CD14-positive monocyte (primary cell): Measurements from ENCODE around the gene FAM50A. TPM values are rescaled to one million over a fixed set of nuclear protein-coding genes. Genes with fewer than 3 reads are reported as not detected.

Source experiments
- DNase-seq, 3 donors: peaks; one replicate each; pipeline ENCODE4 v3.0.0-alpha.2; 2011 to 2022
- H2AFZ ChIP-seq: 2 replicates; pipeline ENCODE4 v1.6.0; 2012; ENCODE audit warnings: mild to moderate bottlenecking, low read depth, low read length, inconsistent platforms; ENCODE audit not compliant: insufficient read depth, poor library complexity, severe bottlenecking
- H3K27ac ChIP-seq, 2 donors: 1 replicate in 1 of 2; 2 replicates in 1 of 2; pipeline ENCODE4 v1.5.1; 2012 to 2013; ENCODE audit warnings: low read length in 2 of 2, control low read depth in 1 of 2, inconsistent platforms in 1 of 2, low read depth in 1 of 2, mild to moderate bottlenecking in 1 of 2
- H3K27me3 ChIP-seq, 2 donors: one replicate each; pipeline versions ENCODE4 v1.6.0 to v1.6.1; 2011 to 2013; ENCODE audit warnings: low read length in 2 of 2; ENCODE audit not compliant: control insufficient read depth in 2 of 2, insufficient read depth in 2 of 2
- H3K36me3 ChIP-seq, 2 donors: replicated peaks in 1 of 2; 1 replicate in 1 of 2; 2 replicates in 1 of 2; pipeline versions ENCODE4 v1.5.1 to v1.6.1; 2012 to 2013; ENCODE audit warnings: low read length in 2 of 2, control low read depth in 1 of 2, inconsistent platforms in 1 of 2, mild to moderate bottlenecking in 1 of 2; ENCODE audit not compliant: insufficient read depth in 2 of 2, control insufficient read depth in 1 of 2
- H3K4me1 ChIP-seq, 2 donors: 1 replicate in 1 of 2; 2 replicates in 1 of 2; pipeline versions ENCODE4 v1.5.1 to v1.6.1; 2012 to 2013; ENCODE audit warnings: low read length in 2 of 2, control low read depth in 1 of 2, inconsistent platforms in 1 of 2, mild to moderate bottlenecking in 1 of 2, moderate library complexity in 1 of 2; ENCODE audit not compliant: insufficient read depth in 2 of 2, control insufficient read depth in 1 of 2
- H3K4me2 ChIP-seq: replicated peaks from 2 replicates; pipeline ENCODE3; 2012; ENCODE audit warnings: low read length, moderate library complexity, mild to moderate bottlenecking; ENCODE audit not compliant: poor library complexity, severe bottlenecking; ENCODE audit errors: extremely low read depth
- H3K4me3 ChIP-seq, 3 experiments: fragments of 200-600 bp in 1 of 3; sonication (generic) in 1 of 3; replicated peaks in 1 of 3; 1 replicate in 2 of 3; 2 replicates in 1 of 3; pipeline ENCODE4 v1.5.1; 2011 to 2013; ENCODE audit warnings: low read length in 3 of 3, mild to moderate bottlenecking in 3 of 3, control low read depth in 2 of 3, low read depth in 2 of 3, inconsistent platforms in 1 of 3, moderate library complexity in 1 of 3
- H3K79me2 ChIP-seq: 2 replicates; pipeline ENCODE4 v1.6.0; 2012; ENCODE audit warnings: mild to moderate bottlenecking, control low read depth, inconsistent platforms, low read length, moderate library complexity; ENCODE audit not compliant: insufficient read depth
- H3K9ac ChIP-seq: 2 replicates; pipeline ENCODE4 v1.6.0; 2017; ENCODE audit warnings: low read length, mild to moderate bottlenecking; ENCODE audit not compliant: insufficient read depth, poor library complexity, severe bottlenecking
- H3K9me3 ChIP-seq, 2 donors: replicated peaks in 1 of 2; 1 replicate in 1 of 2; 2 replicates in 1 of 2; pipeline versions ENCODE4 v1.5.1 to v1.6.1; 2012 to 2013; ENCODE audit warnings: low read length in 2 of 2, control low read depth in 1 of 2; ENCODE audit not compliant: control insufficient read depth in 1 of 2, insufficient read depth in 1 of 2
- H4K20me1 ChIP-seq: 2 replicates; pipeline ENCODE4 v1.6.0; 2012; ENCODE audit warnings: mild to moderate bottlenecking, low read length, control low read depth, moderate library complexity; ENCODE audit not compliant: insufficient read depth
- H3K27ac Mint-ChIP-seq, 7 donors: one replicate each; pipeline ENCODE4 v1.8.0; 2020; ENCODE audit warnings: mild to moderate bottlenecking in 7 of 7, mixed read lengths in 7 of 7, moderate library complexity in 6 of 7, inconsistent platforms in 2 of 7
- H3K27me3 Mint-ChIP-seq, 3 donors: one replicate each; pipeline ENCODE4 v1.8.0; 2021 to 2022; ENCODE audit warnings: low read depth in 3 of 3, mild to moderate bottlenecking in 3 of 3, mixed read lengths in 3 of 3, moderate library complexity in 3 of 3, inconsistent platforms in 1 of 3
- H3K36me3 Mint-ChIP-seq, 2 donors: one replicate each; pipeline ENCODE4 v1.8.0; 2020; ENCODE audit warnings: mixed read lengths in 2 of 2, inconsistent platforms in 1 of 2, mild to moderate bottlenecking in 1 of 2
- H3K4me1 Mint-ChIP-seq: one replicate; pipeline ENCODE4 v1.8.0; 2020; ENCODE audit warnings: mild to moderate bottlenecking, mixed read lengths
- H3K4me3 Mint-ChIP-seq, 2 donors: one replicate each; pipeline ENCODE4 v1.8.0; 2020; ENCODE audit warnings: mild to moderate bottlenecking in 2 of 2, mixed read lengths in 2 of 2, moderate library complexity in 1 of 2
- H3K9me3 Mint-ChIP-seq, 7 donors: one replicate each; pipeline ENCODE4 v1.8.0; 2020 to 2022; ENCODE audit warnings: mixed read lengths in 7 of 7, mild to moderate bottlenecking in 6 of 7, moderate library complexity in 6 of 7, inconsistent platforms in 2 of 7
- WGBS: methylation state at CpG from one replicate; pipeline ENCODE4 v1.1.5; 2013; ENCODE audit warnings: missing lambda C conversion rate; ENCODE audit not compliant: insufficient coverage; 5-methylcytosine and 5-hydroxymethylcytosine counted together
- intact Hi-C, 2 donors: fragments of 100-400 bp; cut with micrococcal nuclease; formaldehyde crosslinking; loops; one replicate each; pipeline versions ENCODE4 v1.15.0 to v1.15.1; 2023
- polyA plus RNA-seq, 3 donors: library from polyadenylated mRNA; depleted of rRNA in 1 of 3; unstranded in 2 of 3; stranded (reverse) in 1 of 3; fragments of 300-500 nt in 2 of 3; fragments of >200 nt in 1 of 3; fragmentation: Illumina TruSeq in 2 of 3; gene quantifications; 1 replicate in 2 of 3; 2 replicates in 1 of 3; pipeline ENCODE4 v1.2.3, GENCODE V29; 2012 to 2021
- TF ChIP-seq, protein P1 (sequence below): fragments of 200-600 bp; IDR thresholded peaks from one replicate; pipeline ENCODE4 v1.8.0; 2022; ENCODE audit warnings: antibody characterized with exemption, mild to moderate bottlenecking

FAM50A gene
- polyA plus RNA-seq, 3 donors: 23.9 to 88.9 (median 46.4) TPM

DNA sequence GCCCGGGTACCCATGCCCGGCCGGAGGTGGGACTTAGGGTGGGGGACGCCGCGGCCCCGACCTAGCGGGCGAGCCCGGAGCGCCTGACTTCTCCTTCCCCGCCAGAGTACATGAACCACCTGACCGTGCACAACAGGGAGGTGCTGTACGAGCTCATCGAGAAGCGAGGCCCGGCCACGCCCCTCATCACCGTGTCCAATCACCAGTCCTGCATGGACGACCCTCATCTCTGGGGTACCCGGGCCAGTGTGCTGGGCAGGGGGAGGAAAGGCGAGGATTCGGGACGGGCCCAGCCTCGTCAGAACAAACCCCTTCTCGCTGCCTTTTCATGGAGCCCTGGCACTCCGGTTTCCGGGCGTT is 32.0 kb upstream of the FAM50A start:
- Mint-ChIP-seq H3K4me3 (peak overlapping the region; percentile 72 to 82), H3K27me3 (peaks cover 0 to 6% (median 4%) of the 10 kb centered on the region in 3 donors), H3K9me3 (peaks cover 0 to 8% (median 2%) of the 10 kb centered on the region in 7 donors), H3K4me1 (peaks cover 18% of the 10 kb centered on the region), H3K27ac (peak overlapping the region; percentile 82 to 92 (median 90)), H3K36me3 (peaks cover 8 to 12% of the 10 kb centered on the region in 2 donors)
- Histone ChIP-seq H3K9ac (peak overlapping the region; percentile 81), H2AFZ (peak overlapping the region; percentile 35), H3K4me2 (peak overlapping the region; percentile 74), H3K79me2 (peaks cover 42% of the 10 kb centered on the region), H3K27ac (peak overlapping the region; percentile 80 to 89), H3K9me3 (no peaks in the 10 kb centered on the region), H3K27me3 (no peaks in the 10 kb centered on the region), H3K36me3 (peaks cover 5 to 15% of the 10 kb centered on the region in 2 donors), H4K20me1 (no peaks in the 10 kb centered on the region), H3K4me1 (peaks cover 39 to 42% of the 10 kb centered on the region in 2 donors), H3K4me3 (peak overlapping the region; percentile 45 to 76 (median 55))
- TF ChIP-seq, protein P1, sequence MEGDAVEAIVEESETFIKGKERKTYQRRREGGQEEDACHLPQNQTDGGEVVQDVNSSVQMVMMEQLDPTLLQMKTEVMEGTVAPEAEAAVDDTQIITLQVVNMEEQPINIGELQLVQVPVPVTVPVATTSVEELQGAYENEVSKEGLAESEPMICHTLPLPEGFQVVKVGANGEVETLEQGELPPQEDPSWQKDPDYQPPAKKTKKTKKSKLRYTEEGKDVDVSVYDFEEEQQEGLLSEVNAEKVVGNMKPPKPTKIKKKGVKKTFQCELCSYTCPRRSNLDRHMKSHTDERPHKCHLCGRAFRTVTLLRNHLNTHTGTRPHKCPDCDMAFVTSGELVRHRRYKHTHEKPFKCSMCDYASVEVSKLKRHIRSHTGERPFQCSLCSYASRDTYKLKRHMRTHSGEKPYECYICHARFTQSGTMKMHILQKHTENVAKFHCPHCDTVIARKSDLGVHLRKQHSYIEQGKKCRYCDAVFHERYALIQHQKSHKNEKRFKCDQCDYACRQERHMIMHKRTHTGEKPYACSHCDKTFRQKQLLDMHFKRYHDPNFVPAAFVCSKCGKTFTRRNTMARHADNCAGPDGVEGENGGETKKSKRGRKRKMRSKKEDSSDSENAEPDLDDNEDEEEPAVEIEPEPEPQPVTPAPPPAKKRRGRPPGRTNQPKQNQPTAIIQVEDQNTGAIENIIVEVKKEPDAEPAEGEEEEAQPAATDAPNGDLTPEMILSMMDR: no peak
- intact Hi-C loops: loop anchor here in 1 of 2 donors (2.0 kb wide), 1 partner anchor 15 kb away; no protein-coding TSS in a partner anchor
- peak in 1 of 3 donors; percentile 22 for DNase-seq
- WGBS: 0% methylated on average over 5 of the region's 29 CpGs

DNA sequence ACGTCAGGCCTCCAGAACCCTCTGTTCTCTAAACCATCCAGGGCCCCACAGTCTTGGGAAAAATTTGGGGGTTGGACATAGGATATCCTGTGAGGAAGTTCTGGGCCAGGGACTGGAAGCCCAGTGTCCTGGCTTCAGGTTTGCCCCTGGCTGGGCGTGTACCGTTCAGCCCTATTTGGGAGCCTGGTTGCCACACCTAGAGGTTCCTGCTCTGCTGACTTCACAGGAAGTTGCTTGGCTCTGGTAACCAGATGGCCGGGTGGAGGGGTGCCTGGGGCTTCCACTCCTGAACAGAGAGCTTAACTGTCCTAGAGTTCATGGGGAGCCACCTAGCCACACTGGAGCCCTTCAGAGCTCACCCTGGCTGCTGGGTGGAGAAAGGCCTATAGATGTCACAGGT is 31.5 kb upstream of the FAM50A start:
- H3K4me3 Mint-ChIP-seq: peak overlapping the region; percentile 72 to 82
- intact Hi-C loops: loop anchor here in 1 of 2 donors (2.0 kb wide), 1 partner anchor 14 kb away; no protein-coding TSS in a partner anchor
- Histone ChIP-seq H3K9ac (peak overlapping the region; percentile 81), H3K36me3 (peaks cover 7 to 15% of the 10 kb centered on the region in 2 donors), H3K27ac (peak overlapping the region; percentile 80 to 89), H3K4me2 (peak overlapping the region; percentile 74), H4K20me1 (no peaks in the 10 kb centered on the region), H3K27me3 (no peaks in the 10 kb centered on the region), H3K9me3 (no peaks in the 10 kb centered on the region), H3K79me2 (peaks cover 41% of the 10 kb centered on the region), H3K4me3 (peak overlapping the region; percentile 45 to 76 (median 55)), H3K4me1 (peaks cover 39 to 41% of the 10 kb centered on the region in 2 donors), H2AFZ (peak overlapping the region; percentile 15)
- H3K27ac Mint-ChIP-seq: peak overlapping the region; percentile 82 to 92 (median 90)
- H3K27me3 Mint-ChIP-seq: peaks cover 0 to 6% (median 4%) of the 10 kb centered on the region in 3 donors
- peak; percentile 48 to 68 (median 63) for DNase-seq
- WGBS: 0% methylated on average over 1 of the region's 4 CpGs
- peaks cover 18% of the 10 kb centered on the region for H3K4me1 Mint-ChIP-seq
- TF ChIP-seq, protein P1: no peak
- H3K9me3 Mint-ChIP-seq: peaks cover 0 to 8% (median 2%) of the 10 kb centered on the region in 7 donors
- H3K36me3 Mint-ChIP-seq: peaks cover 8 to 15% of the 10 kb centered on the region in 2 donors
